ENCODE data around the gene COL4A2. TPM values are rescaled to one million over a fixed set of nuclear protein-coding genes. Genes with fewer than 3 reads are reported as not detected.

Gene COL4A2
- total RNA-seq, result under 1 TPM in 1 of 2 donors, not detected in 1; 0.84 TPM

GRCh38 chr13:110306960-110307766 lies at the start of gene COL4A2, which contains the start of gene COL4A1:
Gene COL4A2, plus strand, starts transcription at chr13:110307284. Its CDS starts 620 bp downstream, at chr13:110307904.
Gene COL4A1, minus strand, starts transcription at chr13:110307157. Its CDS starts 130 bp downstream, at chr13:110307027.
- Mint-ChIP-seq H3K9me3 (no peaks in the 10 kb centered on the region), H3K36me3 (peaks cover 0 to 6% of the 10 kb centered on the region in 2 donors), H3K27ac (no peak within 1 kb of the TSS)
- no peak for DNase-seq (ENCODE audit: low spot score in 2 of 2)
- ATAC-seq, result peak in 1 of 2 donors; percentile 47

- no peak overlapping the region for H3K27ac Mint-ChIP-seq
- ATAC-seq, result no peak
- H3K9me3 Mint-ChIP-seq, result peaks cover 4 to 8% of the 10 kb centered on the region in 2 donors
- DNase-seq (ENCODE audit: low spot score in 2 of 2), result no peak
- H3K36me3 Mint-ChIP-seq, result no peaks in the 10 kb centered on the region
Measured at GRCh38 chr13:110257408-110257807, 49.7 kb upstream of the COL4A2 start.

GRCh38 chr13:110258876-110259631 lies 48.0 kb upstream of the COL4A2 start:
- no peak for ATAC-seq

GRCh38 chr13:110259651-110260050 lies 47.4 kb upstream of the COL4A2 start:
- Mint-ChIP-seq H3K9me3 (peaks cover 4 to 7% of the 10 kb centered on the region in 2 donors), H3K27ac (no peak overlapping the region), H3K36me3 (no peaks in the 10 kb centered on the region)
- ATAC-seq (no peak), DNase-seq (ENCODE audit: low spot score in 2 of 2) (no peak)

More at GRCh38 chr13:110258876-110259631, 48.0 kb upstream of the COL4A2 start:
- no peaks in the 10 kb centered on the region for H3K36me3 Mint-ChIP-seq
- H3K9me3 Mint-ChIP-seq, result peaks cover 4 to 8% of the 10 kb centered on the region in 2 donors
- H3K27ac Mint-ChIP-seq, result no peak overlapping the region
- DNase-seq (ENCODE audit: low spot score in 2 of 2), result no peak

GRCh38 chr13:110261166-110262081 lies 45.7 kb upstream of the COL4A2 start:
- no peak overlapping the region for H3K27ac Mint-ChIP-seq

GRCh38 chr13:110262082-110262436 lies 45.0 kb upstream of the COL4A2 start:
- Mint-ChIP-seq H3K36me3 (no peaks in the 10 kb centered on the region), H3K27ac (no peak overlapping the region), H3K9me3 (peaks cover 0 to 4% of the 10 kb centered on the region in 2 donors)
- ATAC-seq, result no peak
- no peak for DNase-seq (ENCODE audit: low spot score in 2 of 2)

More at GRCh38 chr13:110261166-110262081, 45.7 kb upstream of the COL4A2 start:
- ATAC-seq (no peak), DNase-seq (ENCODE audit: low spot score in 2 of 2) (no peak)
- H3K36me3 Mint-ChIP-seq, result no peaks in the 10 kb centered on the region
- peaks cover 0 to 4% of the 10 kb centered on the region in 2 donors for H3K9me3 Mint-ChIP-seq

- Mint-ChIP-seq H3K27ac (no peak overlapping the region), H3K36me3 (no peaks in the 10 kb centered on the region), H3K9me3 (peaks cover 0 to 4% of the 10 kb centered on the region in 2 donors)
- ATAC-seq (no peak), DNase-seq (ENCODE audit: low spot score in 2 of 2) (no peak)
Measured at GRCh38 chr13:110262508-110263291, 44.4 kb upstream of the COL4A2 start.

GRCh38 chr13:110263404-110263803 lies 43.7 kb upstream of the COL4A2 start:
- no peak for DNase-seq (ENCODE audit: low spot score in 2 of 2)
- no peak for ATAC-seq
- Mint-ChIP-seq H3K27ac (no peak overlapping the region), H3K36me3 (no peaks in the 10 kb centered on the region), H3K9me3 (peaks cover 0 to 4% of the 10 kb centered on the region in 2 donors)

- DNase-seq (ENCODE audit: low spot score in 2 of 2), result no peak
- H3K27ac Mint-ChIP-seq, result no peak overlapping the region
- H3K36me3 Mint-ChIP-seq, result no peaks in the 10 kb centered on the region
- no peak for ATAC-seq
- H3K9me3 Mint-ChIP-seq, result peaks cover 0 to 4% of the 10 kb centered on the region in 2 donors
Measured at GRCh38 chr13:110263888-110264287, 43.2 kb upstream of the COL4A2 start.

- H3K9me3 Mint-ChIP-seq, result peaks cover 0 to 3% of the 10 kb centered on the region in 2 donors
- H3K27ac Mint-ChIP-seq, result no peak overlapping the region
- ATAC-seq, result no peak
- H3K36me3 Mint-ChIP-seq, result no peaks in the 10 kb centered on the region
- DNase-seq (ENCODE audit: low spot score in 2 of 2), result no peak
Measured at GRCh38 chr13:110264685-110265275, 42.3 kb upstream of the COL4A2 start.

GRCh38 chr13:110265341-110265681 lies 41.8 kb upstream of the COL4A2 start:
- no peaks in the 10 kb centered on the region for H3K36me3 Mint-ChIP-seq
- no peak for ATAC-seq
- no peak overlapping the region for H3K27ac Mint-ChIP-seq
- no peaks in the 10 kb centered on the region for H3K9me3 Mint-ChIP-seq
- DNase-seq (ENCODE audit: low spot score in 2 of 2), result no peak

GRCh38 chr13:110265682-110266430 lies 41.2 kb upstream of the COL4A2 start:
- Mint-ChIP-seq H3K9me3 (no peaks in the 10 kb centered on the region), H3K27ac (no peak overlapping the region), H3K36me3 (no peaks in the 10 kb centered on the region)
- ATAC-seq (no peak), DNase-seq (ENCODE audit: low spot score in 2 of 2) (no peak)

GRCh38 chr13:110266431-110266809 lies 40.7 kb upstream of the COL4A2 start:
- Mint-ChIP-seq H3K36me3 (no peaks in the 10 kb centered on the region), H3K9me3 (no peaks in the 10 kb centered on the region), H3K27ac (no peak overlapping the region)
- DNase-seq (ENCODE audit: low spot score in 2 of 2) (no peak), ATAC-seq (no peak)

- DNase-seq (ENCODE audit: low spot score in 2 of 2) (no peak), ATAC-seq (no peak)
- no peaks in the 10 kb centered on the region for H3K36me3 Mint-ChIP-seq
- no peak overlapping the region for H3K27ac Mint-ChIP-seq
- no peaks in the 10 kb centered on the region for H3K9me3 Mint-ChIP-seq
Measured at GRCh38 chr13:110266983-110267382, 40.1 kb upstream of the COL4A2 start.

- ATAC-seq (no peak), DNase-seq (ENCODE audit: low spot score in 2 of 2) (no peak)
- Mint-ChIP-seq H3K27ac (no peak overlapping the region), H3K36me3 (no peaks in the 10 kb centered on the region), H3K9me3 (no peaks in the 10 kb centered on the region)
Measured at GRCh38 chr13:110268061-110268460, 39.0 kb upstream of the COL4A2 start.

Data from activated naive CD4-positive, alpha-beta T cell treated with anti-CD3 and anti-CD28 coated beads, Interleukin-2, amount 50 U/mL, for 72 hours (primary cell).